Gastrocnemius medialis (tissue), 4 donors: ENCODE data around the gene ASCL1. TPM values are rescaled to one million over a fixed set of nuclear protein-coding genes. Genes with fewer than 3 reads are reported as not detected.

Experiments
- ATAC-seq, 2 donors: fragments of 150-250 bp; one replicate each; pipeline ENCODE4 v1.9.1; 2016
- DNase-seq, 2 donors: peaks; one replicate each; pipeline ENCODE4 v3.0.0-alpha.2; 2019
- H3K27ac ChIP-seq, 4 donors: fragments of 200-600 bp; sonication (generic); 1 replicate in 1 of 4; 2 replicates in 3 of 4; pipeline ENCODE4 v1.5.1; 2016 to 2018; ENCODE audit warnings: mild to moderate bottlenecking in 2 of 4, moderate library complexity in 1 of 4
- H3K27me3 ChIP-seq, 3 donors: fragments of 200-600 bp; sonication (generic) in 2 of 3; 1 replicate in 1 of 3; 2 replicates in 2 of 3; pipeline versions ENCODE4 v1.5.1 to v1.6.0; 2016 to 2019; ENCODE audit warnings: mild to moderate bottlenecking in 1 of 3, moderate library complexity in 1 of 3
- H3K36me3 ChIP-seq, 2 donors: fragments of 200-600 bp; sonication (generic) in 1 of 2; one replicate each; pipeline ENCODE4 v1.5.1; 2017 to 2018
- H3K4me1 ChIP-seq, 2 donors: fragments of 200-600 bp; sonication (generic) in 1 of 2; one replicate each; pipeline ENCODE4 v1.5.1; 2016 to 2017; ENCODE audit warnings: mild to moderate bottlenecking in 2 of 2
- H3K4me3 ChIP-seq, 4 donors: fragments of 200-600 bp; sonication (generic) in 3 of 4; 1 replicate in 1 of 4; 2 replicates in 3 of 4; pipeline ENCODE4 v1.5.1; 2016 to 2019; ENCODE audit warnings: mild to moderate bottlenecking in 2 of 4
- H3K9me3 ChIP-seq, 3 donors: fragments of 200-600 bp; sonication (generic) in 2 of 3; 1 replicate in 1 of 3; 2 replicates in 2 of 3; pipeline ENCODE4 v1.5.1; 2016 to 2019
- POLR2A ChIP-seq, 2 donors: fragments of 450-650 bp; IDR thresholded peaks; one replicate each; pipeline ENCODE4 v1.6.1; 2017; ENCODE audit warnings: antibody characterized with exemption in 2 of 2, mild to moderate bottlenecking in 2 of 2, moderate library complexity in 2 of 2
- in situ Hi-C, 4 donors: fragments of 200-750 bp; cut with MboI; loops; one replicate each; pipeline versions ENCODE4 v1.15.0 to v1.8.0; 2017; ENCODE audit warnings: low sequenced_read_pairs in 4 of 4
- intact Hi-C: fragments of 100-400 bp; cut with DNase I; formaldehyde crosslinking; loops from one replicate; pipeline ENCODE4 v1.15.1; 2023; ENCODE audit warnings: low total_unique reads
- total RNA-seq, 4 donors: library from RNA; depleted of rRNA; stranded (reverse); fragments of >200 nt; gene quantifications; one replicate each; pipeline versions ENCODE4 v1.1.0 to v1.2.3, GENCODE V29; 2016
- TF ChIP-seq, protein P1 (sequence below), 5 experiments: fragments of 450-650 bp in 3 of 5; fragments of 200-600 bp in 2 of 5; sonication (generic) in 2 of 5; IDR thresholded peaks in 4 of 5; conservative IDR thresholded peaks in 1 of 5; 1 replicate in 4 of 5; 2 replicates in 1 of 5; pipeline ENCODE4 v1.5.1; 2016 to 2019; ENCODE audit warnings: antibody characterized with exemption in 5 of 5, mild to moderate bottlenecking in 3 of 5, moderate library complexity in 3 of 5

The ASCL1 gene
- total RNA-seq, 4 donors from 2014 or later, result 0.20 TPM; not detected in 3

DNA sequence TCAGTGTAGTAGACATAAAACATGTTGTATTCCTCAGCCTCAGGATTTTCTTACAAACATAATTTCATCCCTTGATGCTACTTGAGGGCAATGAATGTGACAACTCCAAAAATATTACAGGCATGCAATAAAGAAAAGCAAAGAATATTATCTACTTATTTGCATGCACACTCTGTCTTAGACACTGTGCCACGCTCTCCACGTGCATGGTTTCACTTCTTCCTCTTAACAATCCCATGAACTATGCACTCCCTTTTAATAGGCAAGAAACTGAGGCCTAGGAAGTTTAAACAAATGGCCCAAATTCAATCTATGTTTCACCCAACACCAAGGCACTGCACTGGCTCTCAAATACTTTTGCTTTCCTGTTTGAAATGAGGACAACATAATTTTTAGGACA is 38.6 kb upstream of the ASCL1 start:
- DNase-seq (no peak), ATAC-seq (no peak)
- H3K36me3 ChIP-seq, result no peaks in the 10 kb centered on the region
- no peaks in the 10 kb centered on the region for H3K9me3 ChIP-seq
- H3K4me3 ChIP-seq, result no peak overlapping the region
- peaks cover 0 to 4% (median 2%) of the 10 kb centered on the region in 3 donors for H3K27me3 ChIP-seq
- no peak for TF ChIP-seq POLR2A (IDR thresholded peaks at IDR 0.05)
- TF ChIP-seq, protein P1, sequence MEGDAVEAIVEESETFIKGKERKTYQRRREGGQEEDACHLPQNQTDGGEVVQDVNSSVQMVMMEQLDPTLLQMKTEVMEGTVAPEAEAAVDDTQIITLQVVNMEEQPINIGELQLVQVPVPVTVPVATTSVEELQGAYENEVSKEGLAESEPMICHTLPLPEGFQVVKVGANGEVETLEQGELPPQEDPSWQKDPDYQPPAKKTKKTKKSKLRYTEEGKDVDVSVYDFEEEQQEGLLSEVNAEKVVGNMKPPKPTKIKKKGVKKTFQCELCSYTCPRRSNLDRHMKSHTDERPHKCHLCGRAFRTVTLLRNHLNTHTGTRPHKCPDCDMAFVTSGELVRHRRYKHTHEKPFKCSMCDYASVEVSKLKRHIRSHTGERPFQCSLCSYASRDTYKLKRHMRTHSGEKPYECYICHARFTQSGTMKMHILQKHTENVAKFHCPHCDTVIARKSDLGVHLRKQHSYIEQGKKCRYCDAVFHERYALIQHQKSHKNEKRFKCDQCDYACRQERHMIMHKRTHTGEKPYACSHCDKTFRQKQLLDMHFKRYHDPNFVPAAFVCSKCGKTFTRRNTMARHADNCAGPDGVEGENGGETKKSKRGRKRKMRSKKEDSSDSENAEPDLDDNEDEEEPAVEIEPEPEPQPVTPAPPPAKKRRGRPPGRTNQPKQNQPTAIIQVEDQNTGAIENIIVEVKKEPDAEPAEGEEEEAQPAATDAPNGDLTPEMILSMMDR (IDR thresholded peaks at IDR 0.05 in 4 of 5, conservative IDR thresholded peaks at IDR 0.05 in 1 of 5), result no peak
- no peak overlapping the region for H3K27ac ChIP-seq
- intact Hi-C loops, result no loop called here
- no peaks in the 10 kb centered on the region for H3K4me1 ChIP-seq
- in situ Hi-C loops, result no loop called here

DNA sequence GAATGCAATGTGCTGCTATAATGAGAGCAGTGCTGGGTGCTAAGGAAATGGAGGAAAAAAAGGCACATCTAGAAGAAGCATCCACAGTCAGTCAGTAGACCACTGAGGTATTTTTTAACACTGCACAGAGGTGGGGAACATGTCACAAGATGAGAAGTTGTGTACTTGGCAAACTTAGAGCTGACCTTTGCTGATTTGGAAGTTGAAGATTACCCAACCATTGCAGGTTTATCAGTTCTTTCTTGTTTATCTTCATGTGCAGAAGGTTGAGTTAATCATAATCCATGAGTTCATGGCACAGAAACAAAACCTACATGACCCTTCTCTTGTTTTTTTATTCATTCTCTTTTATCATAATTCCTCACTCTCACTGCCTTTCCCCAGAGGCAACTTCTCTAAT is 37.2 kb upstream of the ASCL1 start:
- DNase-seq (no peak), ATAC-seq (no peak)
- no peak overlapping the region for H3K27ac ChIP-seq
- peaks cover 0 to 4% (median 2%) of the 10 kb centered on the region in 3 donors for H3K27me3 ChIP-seq
- in situ Hi-C loops (no loop called here), intact Hi-C loops (no loop called here)
- H3K4me1 ChIP-seq, result no peaks in the 10 kb centered on the region
- TF ChIP-seq, protein P1 (IDR thresholded peaks at IDR 0.05 in 4 of 5, conservative IDR thresholded peaks at IDR 0.05 in 1 of 5), result no peak
- H3K9me3 ChIP-seq, result no peaks in the 10 kb centered on the region
- H3K4me3 ChIP-seq, result no peak overlapping the region
- no peaks in the 10 kb centered on the region for H3K36me3 ChIP-seq

DNA sequence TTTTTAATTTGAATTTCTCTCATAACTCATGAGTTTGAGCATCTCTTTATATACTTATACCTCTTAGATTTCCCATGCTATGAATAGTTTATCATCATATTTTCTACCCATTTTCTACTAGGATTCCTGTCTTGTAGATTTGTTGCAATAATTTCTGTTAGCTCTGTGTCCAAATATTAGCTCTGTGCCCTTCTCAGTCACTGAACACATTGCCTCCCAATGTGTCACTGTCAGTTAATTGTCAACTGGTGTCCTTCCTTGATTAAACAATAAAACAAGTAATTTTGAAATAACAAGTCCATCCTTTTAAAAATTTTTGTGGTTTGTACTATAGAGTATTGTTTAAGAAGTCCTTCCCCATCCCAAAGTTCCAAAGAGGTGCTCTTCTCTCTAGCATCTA is 36.2 kb upstream of the ASCL1 start:
- ATAC-seq (no peak), DNase-seq (no peak)
- Histone ChIP-seq H3K27me3 (peaks cover 0 to 4% (median 2%) of the 10 kb centered on the region in 3 donors), H3K4me3 (no peak overlapping the region), H3K36me3 (no peaks in the 10 kb centered on the region), H3K27ac (no peak overlapping the region), H3K9me3 (no peaks in the 10 kb centered on the region), H3K4me1 (no peaks in the 10 kb centered on the region)
- in situ Hi-C loops (no loop called here), intact Hi-C loops (no loop called here)
- TF ChIP-seq POLR2A (IDR thresholded peaks at IDR 0.05), result no peak
- TF ChIP-seq, protein P1 (IDR thresholded peaks at IDR 0.05 in 4 of 5, conservative IDR thresholded peaks at IDR 0.05 in 1 of 5), result no peak

DNA sequence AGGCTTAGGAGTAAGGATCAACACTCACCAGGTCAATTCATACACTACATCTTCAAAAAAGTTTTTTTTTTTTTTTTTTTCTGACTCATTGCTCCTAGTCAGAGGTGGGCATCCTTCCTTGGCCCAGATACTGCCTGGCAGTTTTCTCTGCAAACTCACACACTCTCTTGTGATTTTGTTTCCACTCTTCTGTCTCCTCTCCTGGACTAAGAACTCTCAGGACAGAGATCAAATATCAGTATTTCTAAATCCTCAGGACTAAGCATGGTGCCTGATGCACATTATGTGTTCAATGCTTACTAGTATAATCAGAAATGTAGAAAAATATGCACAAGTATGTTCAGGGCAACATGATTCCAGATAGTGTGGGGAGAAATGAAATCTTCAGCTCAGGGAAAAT is 30.3 kb upstream of the ASCL1 start:
- no peak for ATAC-seq
- Histone ChIP-seq H3K27ac (no peak overlapping the region), H3K36me3 (no peaks in the 10 kb centered on the region), H3K27me3 (no peaks in the 10 kb centered on the region), H3K9me3 (no peaks in the 10 kb centered on the region), H3K4me3 (no peak overlapping the region), H3K4me1 (no peaks in the 10 kb centered on the region)
- no peak for DNase-seq
- intact Hi-C loops, result no loop called here
- in situ Hi-C loops, result loop anchor here in 2 of 4 donors (25.0 kb wide), 2 partner anchors 610 to 635 kb away; no protein-coding TSS in a partner anchor
- TF ChIP-seq, protein P1 (IDR thresholded peaks at IDR 0.05 in 4 of 5, conservative IDR thresholded peaks at IDR 0.05 in 1 of 5), result no peak

DNA sequence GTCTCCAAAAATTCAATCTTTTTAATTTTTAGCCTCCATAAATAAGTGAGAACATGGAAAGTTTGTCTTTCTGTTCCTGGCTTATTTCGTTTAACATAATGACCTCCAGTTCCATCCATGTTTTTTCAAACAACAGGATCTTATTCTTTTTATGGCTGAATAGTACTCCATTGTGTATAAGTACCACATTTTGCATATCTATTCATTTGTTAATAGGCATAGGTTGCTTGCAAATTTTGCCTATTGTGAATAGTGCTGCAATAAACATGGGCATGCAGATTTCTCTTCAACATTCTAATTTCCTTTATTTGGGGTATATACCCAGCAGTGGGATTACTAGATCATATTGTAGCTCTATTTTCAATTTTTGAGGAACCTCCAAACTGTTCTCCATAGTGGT is 24.3 kb upstream of the ASCL1 start:
- no peaks in the 10 kb centered on the region for H3K9me3 ChIP-seq
- no peaks in the 10 kb centered on the region for H3K27me3 ChIP-seq
- TF ChIP-seq, protein P1 (IDR thresholded peaks at IDR 0.05 in 4 of 5, conservative IDR thresholded peaks at IDR 0.05 in 1 of 5), result no peak
- no peak for TF ChIP-seq POLR2A (IDR thresholded peaks at IDR 0.05)
- no peak overlapping the region for H3K4me3 ChIP-seq
- no peaks in the 10 kb centered on the region for H3K4me1 ChIP-seq
- H3K27ac ChIP-seq, result no peak overlapping the region
- ATAC-seq (no peak), DNase-seq (no peak)
- no peaks in the 10 kb centered on the region for H3K36me3 ChIP-seq
- in situ Hi-C loops, result loop anchor here in 2 of 4 donors (25.0 kb wide), 2 partner anchors 604 to 629 kb away; no protein-coding TSS in a partner anchor
- intact Hi-C loops, result no loop called here
